ENCODE measurements around the gene GATD1.
A peak's percentile ranks its signal among the peaks of the same experiment; 100 is the strongest.

Gene GATD1

GRCh38 chr11:786235-787083, 9.2 kb upstream of the GATD1 start:
- TF ChIP-seq CTCF (IDR thresholded peaks at IDR 0.05), result no peak

GRCh38 chr11:783581-784015, 6.3 kb upstream of the GATD1 start:
- peak; percentile 72 for TF ChIP-seq CTCF (IDR thresholded peaks at IDR 0.05)

- no peak for TF ChIP-seq CTCF (IDR thresholded peaks at IDR 0.05)
Observed at GRCh38 chr11:782264-783174, 5.2 kb upstream of the GATD1 start.

- TF ChIP-seq CTCF (IDR thresholded peaks at IDR 0.05), result no peak
Observed at GRCh38 chr11:779955-780532, 2.8 kb upstream of the GATD1 start.

GRCh38 chr11:778976-779954, 2.0 kb upstream of the GATD1 start:
- TF ChIP-seq CTCF (IDR thresholded peaks at IDR 0.05), result no peak; the same call in 1 of the 2 replicates

- TF ChIP-seq CTCF (IDR thresholded peaks at IDR 0.05), result no peak
Observed at GRCh38 chr11:776561-777287, 563 bp downstream of the GATD1 start.
